ENCODE measurements around the gene PXMP4. TPM values are rescaled to one million over a fixed set of nuclear protein-coding genes. Genes with fewer than 3 reads are reported as not detected.

Gene PXMP4
- total and polyA plus RNA-seq, 2 of the 4 experiments (the other 2 are of a cell fraction), result 3.6 to 7.1 TPM

- intact Hi-C loops (cut with micrococcal nuclease), result no loop called here
- H3K27ac ChIP-seq (ENCODE audit: insufficient read depth, low read length), result no peak overlapping the region
- WGBS, 2 experiments (ENCODE audit: extremely low coverage in 2 of 2, insufficient read length in 1 of 2), result 92% methylated on average over 2 of the region's 9 CpGs; no CpG with 5 or more reads in 1 of the 2 experiments
Observed at GRCh38 chr20:33681728-33682353, 38.3 kb downstream of the PXMP4 start.

More at GRCh38 chr20:33681728-33682353, 38.3 kb downstream of the PXMP4 start:
- Histone ChIP-seq H2AFZ (replicated peaks; ENCODE audit: low read length, poor library complexity) (no peak overlapping the region), H2AK5ac (ENCODE audit: low read depth, low read length) (no peak overlapping the region), H3K4me2 (ENCODE audit: low read depth, low read length) (no peak overlapping the region), H4K5ac (ENCODE audit: low read depth, low read length) (no peak overlapping the region), H3K4ac (ENCODE audit: low read depth, low read length) (no peak overlapping the region), H2BK5ac (ENCODE audit: low read depth, low read length, poor library complexity, severe bottlenecking) (no peak overlapping the region), H3K79me1 (ENCODE audit: low read depth in 1 of 2, low read length in 2 of 2) (peaks cover 7 to 52% of the 10 kb centered on the region in 2 experiments; a peak in 2 of 4 replicates), H2BK120ac (ENCODE audit: low read depth, low read length) (no peak overlapping the region), H4K8ac (ENCODE audit: low read depth in 2 of 2, low read length in 2 of 2) (no peak overlapping the region), H4K91ac (ENCODE audit: insufficient read depth, low read depth, low read length) (no peak overlapping the region), H3K4me1 (ENCODE audit: control insufficient read depth, insufficient read depth, low read length) (peaks cover 10% of the 10 kb centered on the region), H3K9me3 (ENCODE audit: control insufficient read depth, insufficient read depth, low read length) (no peaks in the 10 kb centered on the region), H3K9me1 (ENCODE audit: insufficient read depth, low read length) (peaks cover 24% of the 10 kb centered on the region; the same call in 1 of the 2 replicates), H3K23ac (ENCODE audit: low read depth, low read length) (no peak overlapping the region), H3K4me3 (ENCODE audit: insufficient read depth, low read depth, low read length) (no peak overlapping the region), H3K56ac (ENCODE audit: extremely low read depth, insufficient read depth, low read length) (no peak overlapping the region), H3K14ac (replicated peaks; ENCODE audit: low read depth, low read length) (no peak overlapping the region), H3K18ac (ENCODE audit: low read depth, low read length) (no peak overlapping the region), H2BK15ac (ENCODE audit: low read depth, low read length) (no peak overlapping the region), H3K36me3 (ENCODE audit: control insufficient read depth, insufficient read depth, low read length) (no peaks in the 10 kb centered on the region), H3K27me3 (ENCODE audit: control insufficient read depth, insufficient read depth, low read length) (no peaks in the 10 kb centered on the region), H2AK9ac (replicated peaks; ENCODE audit: low read depth, low read length, poor library complexity) (no peak overlapping the region), H3K9ac (ENCODE audit: low read depth, low read length) (no peak overlapping the region), H2BK20ac (ENCODE audit: low read depth, low read length) (no peak overlapping the region), H4K20me1 (ENCODE audit: insufficient read depth, low read length) (peaks cover 24% of the 10 kb centered on the region)
- DNase-seq, result no peak
- in situ Hi-C loops (cut with MboI; ENCODE audit: low sequenced_read_pairs), result no loop called here
- BruUV-seq (replicated peaks), result no TSS peak
- ATAC-seq (ENCODE audit: low read depth), result no peak
- ChIA-PET CTCF (interaction anchor here (1.0 kb wide), 1 partner anchor 13 kb away, joined by 3 read pairs; no protein-coding TSS in a partner anchor), POLR2A (ENCODE audit: unreplicated experiment) (no interaction called here)
- no peak for TF ChIP-seq POLR2A (IDR thresholded peaks at IDR 0.05; ENCODE audit: low read depth, low read length)
- no peak for TF ChIP-seq RCOR1 (IDR thresholded peaks at IDR 0.05; ENCODE audit: insufficient replicate concordance, low read length)
- TF ChIP-seq CTCF (conservative IDR thresholded peaks at IDR 0.05; ENCODE audit: low read depth, low read length), result no peak
- no peak for TF ChIP-seq MAFK (IDR thresholded peaks at IDR 0.05; ENCODE audit: low read depth, low read length)
- no peak for TF ChIP-seq RAD21 (IDR thresholded peaks at IDR 0.05; ENCODE audit: low read length)
- no peak for TF ChIP-seq SMC3 (IDR thresholded peaks at IDR 0.05; ENCODE audit: low read depth, low read length)
- TF ChIP-seq MAZ (IDR thresholded peaks at IDR 0.05; ENCODE audit: borderline replicate concordance, low read depth, low read length), result no peak
- no peak for TF ChIP-seq FOS (IDR thresholded peaks at IDR 0.05; ENCODE audit: low read depth, low read length)
- TF ChIP-seq USF2 (IDR thresholded peaks at IDR 0.05; ENCODE audit: low read depth, low read length), result no peak
- TF ChIP-seq BHLHE40 (IDR thresholded peaks at IDR 0.05; ENCODE audit: low read depth, low read length), result no peak
- TF ChIP-seq CEBPB (IDR thresholded peaks at IDR 0.05; ENCODE audit: low read depth, low read length), result no peak
- dilution Hi-C loops (cut with HindIII; ENCODE audit: low sequenced_read_pairs, unreplicated experiment), result no loop called here
